Activated CD8-positive, alpha-beta memory T cell treated with anti-CD3 and anti-CD28 coated beads, Interleukin-2, amount 50 U/mL, for 24 hours (primary cell): ENCODE data around the gene TUBB4B.

ENCODE experiments used
- DNase-seq: peaks from one replicate; pipeline ENCODE4 v3.0.0-alpha.2; 2020; ENCODE audit errors: extremely low read depth

TUBB4B gene

DNA sequence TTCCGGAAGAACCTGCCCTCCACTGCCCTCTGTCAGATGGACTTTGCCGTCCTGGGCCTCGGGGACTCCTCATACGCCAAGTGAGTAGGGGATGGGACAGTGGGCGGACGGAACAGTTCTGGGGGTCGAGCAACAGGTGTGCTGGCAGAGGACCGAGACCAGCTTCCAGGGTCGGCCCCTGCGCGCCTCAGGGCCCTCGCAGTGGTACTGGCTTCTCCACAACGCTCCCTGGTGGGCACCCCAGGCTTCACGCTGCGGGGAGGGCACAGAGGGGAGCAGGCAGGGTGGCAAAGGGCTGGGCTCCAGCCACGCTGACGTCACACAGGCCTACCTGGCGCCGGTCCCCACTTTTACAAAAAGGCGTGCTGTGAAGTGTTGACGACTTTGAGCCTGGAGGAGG, 28.6 kb upstream of the TUBB4B start:
- no peak for DNase-seq

DNA sequence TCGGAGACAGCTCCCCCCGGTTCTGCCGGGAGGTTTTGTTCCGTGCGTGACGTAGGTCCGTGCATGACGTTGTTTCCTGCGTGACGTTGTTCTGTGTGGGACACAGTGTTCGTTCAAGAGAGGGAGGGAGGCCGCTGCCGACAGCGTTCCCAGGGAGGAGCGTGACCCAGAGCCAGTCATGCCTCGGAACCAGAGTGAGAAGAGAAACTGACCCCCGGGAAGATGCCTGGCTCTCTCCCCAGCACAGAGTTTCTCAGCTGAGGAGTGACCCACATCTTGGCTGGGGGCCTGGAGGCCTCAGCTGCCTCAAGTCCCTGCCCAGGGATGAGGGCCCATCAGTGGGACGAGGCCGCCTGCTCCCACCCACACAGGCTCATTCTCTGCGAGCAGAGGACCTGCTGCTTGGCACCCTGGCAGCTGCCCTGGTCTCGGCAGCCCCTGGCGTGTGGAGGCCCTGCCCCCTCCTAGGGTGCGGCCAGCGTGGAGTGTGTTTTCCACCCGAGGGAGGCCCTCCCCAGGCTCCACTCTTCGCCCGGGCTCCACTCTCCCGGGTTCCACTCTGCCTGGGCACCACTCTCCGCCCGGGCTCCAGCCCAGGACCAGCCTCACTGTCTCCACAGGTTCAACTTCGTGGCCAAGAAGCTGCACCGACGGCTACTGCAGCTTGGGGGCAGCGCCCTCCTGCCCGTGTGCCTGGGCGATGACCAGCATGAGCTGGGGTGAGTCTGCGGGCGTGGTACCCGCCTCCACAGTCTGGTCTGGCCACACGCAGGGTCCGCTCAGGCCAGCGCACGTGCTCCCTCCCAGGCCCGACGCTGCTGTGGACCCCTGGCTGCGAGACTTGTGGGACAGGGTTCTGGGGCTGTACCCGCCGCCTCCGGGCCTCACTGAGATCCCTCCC, 27.7 kb upstream of the TUBB4B start:
- no peak for DNase-seq

DNA sequence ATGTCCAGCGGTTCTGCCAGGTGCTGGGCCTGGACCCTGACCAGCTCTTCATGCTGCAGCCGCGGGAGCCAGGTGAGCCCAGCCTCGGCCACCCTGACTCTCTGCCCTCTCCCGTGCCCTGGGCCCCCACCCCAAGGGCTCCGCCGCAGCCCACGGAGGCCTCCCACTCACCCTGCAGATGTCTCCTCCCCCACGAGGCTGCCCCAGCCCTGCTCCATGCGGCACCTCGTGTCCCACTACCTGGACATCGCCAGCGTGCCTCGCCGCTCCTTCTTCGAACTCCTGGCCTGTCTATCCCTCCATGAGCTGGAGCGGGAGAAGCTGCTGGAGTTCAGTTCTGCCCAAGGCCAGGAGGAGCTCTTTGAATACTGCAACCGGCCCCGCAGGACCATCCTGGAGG, 26.5 kb upstream of the TUBB4B start:
- no peak for DNase-seq

DNA sequence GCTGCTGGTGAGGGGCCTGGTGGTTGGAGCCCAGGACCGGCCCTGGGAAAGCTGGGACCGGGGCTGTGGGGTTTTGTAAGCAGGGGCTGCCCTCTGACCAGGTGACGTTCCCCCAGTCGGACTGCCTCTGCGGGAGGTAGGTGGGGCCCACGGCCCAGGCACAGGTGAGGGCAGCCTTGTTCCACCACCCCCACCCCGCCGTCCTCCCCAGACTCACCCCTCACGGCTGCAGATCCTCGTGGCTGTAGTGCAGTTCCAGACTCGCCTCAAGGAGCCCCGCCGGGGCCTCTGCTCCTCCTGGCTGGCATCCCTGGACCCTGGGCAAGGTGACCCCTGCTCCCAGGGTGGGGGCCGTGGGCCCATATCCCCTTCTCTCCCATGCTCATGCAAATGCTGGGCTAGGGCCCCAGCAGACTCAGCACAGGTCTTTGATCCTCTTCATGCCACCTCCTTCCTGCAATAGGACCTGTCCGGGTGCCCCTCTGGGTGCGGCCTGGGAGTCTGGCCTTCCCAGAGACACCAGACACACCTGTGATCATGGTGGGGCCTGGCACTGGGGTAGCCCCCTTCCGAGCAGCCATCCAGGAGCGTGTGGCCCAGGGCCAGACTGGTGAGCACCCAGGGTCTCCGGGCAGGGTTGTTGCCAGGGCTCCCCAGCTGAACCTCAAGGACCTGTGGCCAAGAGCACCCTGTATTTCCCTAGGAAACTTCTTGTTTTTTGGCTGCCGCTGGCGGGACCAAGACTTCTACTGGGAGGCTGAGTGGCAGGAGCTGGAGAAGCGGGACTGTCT, 25.7 kb upstream of the TUBB4B start:
- no peak for DNase-seq

DNA sequence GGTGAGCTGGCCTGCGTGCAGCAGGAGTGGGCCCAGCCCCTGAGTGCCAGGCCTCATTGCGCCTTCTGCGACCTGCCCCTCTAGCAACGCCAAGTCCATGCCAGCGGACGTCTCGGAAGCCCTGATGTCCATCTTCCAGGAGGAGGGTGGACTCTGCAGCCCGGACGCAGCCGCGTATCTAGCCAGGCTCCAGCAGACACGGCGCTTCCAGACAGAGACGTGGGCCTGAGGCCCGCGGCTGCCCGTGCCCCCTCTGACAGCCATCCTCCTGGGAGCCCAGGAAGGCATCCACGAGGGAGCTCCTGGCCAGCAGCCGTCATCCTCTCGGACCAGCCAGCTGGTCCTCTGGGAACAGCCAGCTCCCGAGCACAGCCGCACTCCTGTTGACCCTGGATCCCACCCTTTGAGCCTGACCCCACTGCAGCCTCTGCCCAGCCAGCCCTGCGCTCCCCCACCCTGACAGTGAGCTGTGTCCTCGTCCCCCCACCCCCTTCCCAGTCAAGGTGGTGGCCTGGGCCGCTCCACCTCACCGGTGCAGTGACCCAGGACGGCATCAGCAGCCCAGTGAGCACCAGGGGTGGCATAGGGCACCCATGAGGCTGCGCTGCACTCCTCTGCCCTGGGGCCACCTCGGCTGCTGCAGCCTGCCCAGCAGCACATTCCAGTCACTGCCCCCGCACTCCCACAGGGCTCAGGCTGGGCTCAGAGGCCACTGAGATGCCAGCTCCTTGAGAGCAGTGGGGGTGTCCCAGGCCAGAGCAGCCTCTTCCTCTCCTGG, 24.7 kb upstream of the TUBB4B start:
- no peak for DNase-seq

DNA sequence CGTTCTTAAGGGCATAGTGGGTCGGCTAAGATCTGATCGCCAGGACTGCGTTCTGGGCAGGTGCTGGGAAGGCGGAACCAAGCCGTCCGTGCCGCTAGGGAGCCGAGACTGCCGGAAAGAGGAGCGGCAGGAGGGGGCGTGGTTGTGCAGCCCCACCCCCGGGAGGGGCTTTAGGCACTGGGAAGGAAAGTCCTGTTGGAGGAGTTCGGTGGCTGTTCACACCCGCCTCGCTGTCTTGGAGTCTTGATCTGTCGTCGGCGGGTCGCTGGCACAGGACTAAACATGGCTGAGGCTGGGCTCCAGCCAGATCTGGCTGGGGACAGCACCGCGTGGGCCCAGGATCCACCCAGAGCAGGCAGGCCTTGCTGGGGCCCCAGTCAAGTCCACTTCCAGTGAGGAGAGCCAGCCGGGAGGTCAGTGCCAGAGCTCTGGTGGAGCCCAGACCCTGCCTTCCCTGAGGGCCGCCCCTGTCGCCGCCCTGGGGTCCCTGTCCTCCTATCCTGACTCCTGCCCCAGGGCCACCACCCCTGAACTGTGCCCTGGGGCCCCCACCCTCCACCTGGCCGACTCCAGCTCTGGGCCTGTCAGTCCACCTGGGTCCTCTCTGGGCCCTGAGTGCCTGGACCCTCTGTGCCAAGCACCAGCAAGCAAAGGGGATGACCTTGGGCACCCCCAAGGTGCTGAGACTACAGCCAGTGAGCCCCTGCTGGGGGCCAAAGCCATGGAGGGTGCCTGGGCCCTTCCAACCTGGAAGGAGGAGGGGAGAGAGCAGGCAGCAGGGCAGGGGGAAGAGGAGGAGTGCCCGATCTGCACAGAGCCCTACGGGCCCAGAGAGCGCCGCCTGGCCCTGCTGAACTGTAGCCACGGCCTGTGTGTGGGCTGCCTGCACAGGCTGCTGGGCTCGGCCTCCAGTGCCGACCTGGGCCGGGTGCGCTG, 23.5 kb upstream of the TUBB4B start:
- DNase-seq: no peak

DNA sequence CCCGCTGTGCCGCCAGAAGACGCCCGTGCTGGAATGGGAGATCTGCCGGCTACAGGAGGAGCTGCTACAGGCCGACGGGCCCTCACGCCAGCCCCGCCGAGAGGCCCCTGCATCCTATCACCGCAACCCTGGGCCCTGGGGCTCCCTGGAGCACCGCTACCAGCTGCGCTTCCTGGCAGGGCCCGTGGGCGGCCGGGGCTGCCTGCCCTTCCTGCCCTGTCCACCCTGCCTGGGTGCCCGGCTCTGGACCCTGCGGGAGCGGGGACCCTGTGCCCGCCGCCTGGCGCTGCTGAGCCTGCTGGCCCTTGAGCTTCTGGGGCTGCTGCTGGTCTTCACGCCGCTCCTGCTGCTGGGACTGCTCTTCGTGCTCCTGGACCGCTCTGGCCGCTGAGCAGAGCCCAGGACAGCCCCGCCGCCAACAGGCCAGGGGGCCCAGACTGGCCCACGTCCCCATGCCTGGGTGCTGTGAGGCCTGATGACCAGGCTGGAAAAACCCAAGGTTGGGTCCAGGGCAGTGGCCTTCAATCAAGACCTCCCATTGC, 22.8 kb upstream of the TUBB4B start:
- DNase-seq: no peak

DNA sequence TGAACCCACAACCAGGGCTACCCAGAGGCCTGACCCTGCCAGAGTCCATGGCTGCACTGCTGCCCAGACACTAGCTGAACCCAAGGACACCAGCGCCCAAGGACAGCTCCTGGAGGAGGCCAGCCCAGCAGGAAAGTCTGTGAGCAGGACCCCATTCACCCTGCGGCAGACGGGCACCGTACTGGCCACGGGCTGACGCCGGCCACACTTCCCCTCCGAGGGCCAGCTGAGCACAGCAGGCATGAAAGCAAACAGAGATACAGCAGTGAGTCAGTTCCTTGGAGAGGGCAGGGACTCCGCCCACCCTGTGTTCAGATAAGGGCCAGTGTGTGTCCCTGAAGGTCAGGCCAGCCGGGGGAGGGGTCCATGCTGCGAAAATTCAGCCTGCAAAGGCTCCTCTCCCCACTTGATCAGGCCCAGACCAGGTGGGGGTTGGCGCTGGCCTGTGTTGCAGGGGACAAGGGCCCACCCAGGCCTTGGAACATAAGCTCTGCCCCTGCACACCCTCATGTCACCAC, 22.3 kb upstream of the TUBB4B start:
- no peak for DNase-seq

DNA sequence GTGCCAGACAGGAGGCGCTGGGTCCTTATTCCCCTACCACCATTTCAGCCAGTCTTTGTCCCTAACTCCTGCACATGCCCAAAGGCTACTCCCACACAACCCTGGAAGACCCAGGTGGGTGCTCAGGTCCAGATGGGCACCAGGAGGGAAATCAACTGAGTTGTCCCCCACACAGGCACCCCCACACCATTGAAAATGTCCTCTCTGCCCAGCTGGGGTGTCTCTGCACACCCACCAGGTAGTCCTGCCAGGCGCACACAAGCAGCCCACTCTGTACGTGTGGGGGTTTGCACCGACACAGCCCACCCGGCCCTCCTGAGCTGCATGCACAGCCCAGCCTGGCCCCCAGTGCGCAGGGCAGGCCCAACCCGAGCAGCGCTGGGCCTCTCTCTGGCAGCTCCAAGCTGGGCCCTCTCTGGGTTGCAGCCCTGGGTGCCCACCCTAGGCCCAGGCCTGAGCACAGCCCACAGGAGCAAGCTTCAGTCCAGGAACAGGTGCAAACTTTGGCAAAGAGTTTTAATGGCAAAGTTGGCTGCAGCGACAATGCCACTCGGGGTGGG, 21.2 kb upstream of the TUBB4B start:
- no peak for DNase-seq

DNA sequence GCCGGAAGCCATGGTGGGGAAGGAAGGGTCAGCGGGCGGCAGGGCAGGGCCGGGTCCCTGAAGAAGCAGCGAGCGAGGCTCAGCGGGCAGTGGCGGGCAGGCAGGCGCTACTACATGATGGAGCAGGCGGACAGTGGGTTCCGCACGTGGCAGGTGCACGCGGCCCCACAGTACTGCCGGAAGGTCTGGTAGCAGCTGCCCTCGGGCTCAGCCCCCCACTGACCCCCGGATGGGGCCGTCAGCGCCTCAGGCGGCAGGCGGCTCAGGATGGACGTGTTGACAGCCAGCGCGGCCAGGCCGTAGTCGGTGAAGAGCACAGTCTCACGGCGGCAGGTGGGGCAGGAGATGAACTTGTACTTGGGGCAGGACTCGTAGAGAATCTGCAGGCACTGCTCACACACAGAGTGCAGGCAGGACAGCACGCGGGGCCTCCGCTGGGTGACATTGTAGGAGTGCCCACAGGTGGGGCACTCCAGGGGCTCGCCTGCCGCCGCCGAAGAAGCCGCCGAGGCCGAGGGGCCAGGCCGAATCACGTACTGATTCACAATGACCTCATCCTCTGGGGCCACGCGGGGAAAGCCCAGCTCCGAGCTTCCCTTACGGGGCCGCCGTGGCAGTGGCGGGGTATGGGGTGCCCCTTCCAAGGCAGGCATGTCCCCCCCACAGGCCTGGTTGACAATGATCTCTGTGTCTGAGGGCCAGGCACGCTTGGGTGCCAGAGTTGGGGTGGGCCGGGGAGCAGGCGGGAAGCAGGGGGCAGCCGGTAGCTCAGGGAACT, 20.6 kb upstream of the TUBB4B start:
- DNase-seq: no peak

DNA sequence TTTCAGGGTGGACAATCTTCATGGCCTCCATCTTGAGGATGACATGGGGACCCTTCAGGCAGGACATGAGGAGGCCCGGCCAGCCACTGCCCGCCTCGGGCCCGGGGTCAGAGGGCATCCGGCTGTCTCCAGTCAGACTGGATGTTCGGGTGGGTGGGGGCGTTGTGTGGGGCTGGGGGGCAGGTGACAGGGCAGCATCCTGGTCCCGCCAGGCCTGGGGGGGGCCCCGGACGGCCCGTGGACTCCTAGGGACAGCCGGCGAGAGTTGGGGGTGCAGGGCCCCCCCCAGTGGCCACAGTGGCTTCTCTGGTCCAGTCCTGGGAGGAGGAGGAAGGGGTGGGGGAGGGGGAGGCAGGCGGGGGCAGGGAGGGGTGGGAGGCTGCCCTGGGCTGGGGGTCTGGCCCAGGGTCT, 20.0 kb upstream of the TUBB4B start:
- no peak for DNase-seq

DNA sequence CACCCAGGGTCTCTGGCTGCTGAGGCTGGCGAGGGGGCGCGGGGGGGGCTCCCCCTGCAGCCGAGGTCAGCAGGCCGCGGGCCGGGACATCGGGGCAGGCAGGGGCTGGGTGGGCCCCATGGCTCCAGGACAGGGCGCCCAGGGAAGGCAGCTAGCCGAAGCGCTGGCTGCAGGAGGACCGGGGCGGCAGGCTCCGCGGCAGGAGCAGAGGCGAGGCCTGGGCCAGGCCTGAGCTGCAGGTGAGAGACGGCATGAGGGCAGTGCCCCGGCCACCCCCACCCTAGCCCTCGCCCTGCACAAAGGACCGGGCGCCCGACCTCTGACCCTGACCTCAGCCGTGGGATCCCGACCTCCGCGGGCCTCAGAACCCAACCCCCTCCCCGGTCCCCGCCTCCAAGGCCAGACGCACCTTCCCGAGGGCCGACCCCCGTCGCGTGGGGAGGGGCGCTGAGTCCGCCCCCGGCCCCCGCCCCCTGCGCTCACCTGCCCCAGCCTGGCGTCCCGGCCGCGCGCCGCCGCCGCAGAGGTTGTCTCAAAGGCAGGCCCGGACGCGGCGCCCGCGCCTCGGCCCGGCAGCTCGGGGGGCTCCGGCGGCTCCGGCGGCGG, 19.5 kb upstream of the TUBB4B start:
- no peak for DNase-seq

DNA sequence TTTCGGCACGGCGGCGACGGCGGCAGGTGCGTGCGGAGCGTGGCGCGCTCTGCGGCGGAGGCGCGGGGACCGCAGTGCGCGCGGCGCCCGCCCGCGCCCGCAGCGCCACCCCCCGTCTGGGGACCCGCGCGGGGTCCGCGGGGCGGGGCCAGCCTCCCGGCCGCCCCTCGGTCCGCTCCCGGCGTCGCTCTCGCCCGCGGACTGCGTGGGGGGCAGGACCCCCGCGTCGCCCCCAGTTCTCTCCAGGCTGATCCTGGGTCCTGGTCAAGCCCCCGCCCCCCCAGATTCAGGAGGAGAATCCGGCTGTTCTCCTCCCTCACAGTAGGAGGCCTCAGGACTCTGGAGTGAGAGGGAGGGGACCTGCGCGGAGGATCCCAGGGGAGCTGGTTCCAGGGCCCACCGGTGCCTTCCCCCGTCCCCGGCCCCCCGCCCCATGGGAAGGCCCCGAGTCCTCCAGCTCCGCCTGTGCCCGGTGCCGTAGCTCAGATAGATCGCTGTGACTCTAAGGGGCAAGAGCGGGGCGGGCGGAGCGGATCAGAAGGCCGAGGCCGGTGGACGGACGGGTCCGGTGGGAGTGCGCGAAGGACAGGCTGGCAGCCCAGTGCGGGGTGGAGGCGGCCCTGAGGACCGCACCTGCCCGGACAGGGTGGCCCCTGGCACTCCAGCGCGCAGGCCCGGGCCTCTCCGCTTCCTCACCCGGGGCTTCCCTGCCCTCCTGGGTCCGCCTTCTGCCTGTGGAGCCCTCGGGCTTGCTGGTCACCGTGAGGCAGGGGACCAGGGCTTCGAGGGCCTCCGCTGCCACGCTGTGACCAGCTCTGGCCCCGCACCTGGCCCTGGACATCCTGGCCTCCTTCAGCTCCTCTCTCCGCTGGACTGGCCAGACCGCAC, 18.7 kb upstream of the TUBB4B start, which contains the start of gene RNF208:
Gene RNF208, minus strand, starts transcription at position 51 of the 888 bp plus-strand sequence. CDS start 1,028 bp downstream, outside the sequence.
- DNase-seq: no peak

DNA sequence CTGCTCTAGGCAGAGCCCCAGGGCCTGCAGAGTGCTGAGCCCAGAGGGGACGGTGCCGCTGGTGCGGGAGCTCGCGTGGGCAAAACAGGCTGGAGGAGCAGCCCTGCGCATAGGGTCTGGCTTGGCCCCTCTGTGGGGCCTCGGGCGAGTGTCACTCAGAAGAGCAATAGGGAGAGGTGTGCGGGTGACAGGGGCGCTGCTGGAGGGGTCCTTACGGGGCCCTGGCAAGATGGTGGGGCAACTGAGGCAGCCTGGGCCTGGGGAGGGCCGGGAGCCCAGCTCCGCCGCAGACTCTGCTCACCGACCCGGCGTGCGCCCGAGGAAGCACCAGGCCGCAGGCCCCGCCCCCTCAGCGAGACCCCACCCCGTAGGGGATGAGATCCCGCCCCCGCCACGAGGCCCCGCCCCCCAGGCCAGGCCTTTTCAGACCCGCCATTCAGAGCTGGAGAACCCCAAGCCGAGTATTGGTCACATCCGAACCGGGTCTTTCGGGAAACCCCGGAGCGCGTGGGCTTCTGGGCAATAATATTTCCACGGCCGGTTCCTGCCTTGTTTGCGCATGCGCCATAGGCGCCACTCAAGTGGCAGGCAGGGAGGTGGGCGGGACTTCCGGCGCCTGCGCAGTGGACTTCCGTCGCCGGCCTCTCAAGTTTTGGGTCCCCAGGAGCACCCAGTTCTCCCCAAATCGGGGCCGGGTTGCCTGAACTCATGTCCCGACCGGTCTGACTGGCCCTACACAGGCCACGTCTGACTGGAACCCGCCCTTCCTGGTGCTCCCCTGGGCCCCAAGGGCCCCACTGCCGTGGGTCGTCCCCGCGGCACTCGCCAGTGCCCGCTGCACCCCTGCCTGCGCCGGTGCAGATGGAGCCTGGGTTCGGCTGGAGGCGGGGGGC, 17.8 kb upstream of the TUBB4B start:
- DNase-seq: peak; percentile 95

DNA sequence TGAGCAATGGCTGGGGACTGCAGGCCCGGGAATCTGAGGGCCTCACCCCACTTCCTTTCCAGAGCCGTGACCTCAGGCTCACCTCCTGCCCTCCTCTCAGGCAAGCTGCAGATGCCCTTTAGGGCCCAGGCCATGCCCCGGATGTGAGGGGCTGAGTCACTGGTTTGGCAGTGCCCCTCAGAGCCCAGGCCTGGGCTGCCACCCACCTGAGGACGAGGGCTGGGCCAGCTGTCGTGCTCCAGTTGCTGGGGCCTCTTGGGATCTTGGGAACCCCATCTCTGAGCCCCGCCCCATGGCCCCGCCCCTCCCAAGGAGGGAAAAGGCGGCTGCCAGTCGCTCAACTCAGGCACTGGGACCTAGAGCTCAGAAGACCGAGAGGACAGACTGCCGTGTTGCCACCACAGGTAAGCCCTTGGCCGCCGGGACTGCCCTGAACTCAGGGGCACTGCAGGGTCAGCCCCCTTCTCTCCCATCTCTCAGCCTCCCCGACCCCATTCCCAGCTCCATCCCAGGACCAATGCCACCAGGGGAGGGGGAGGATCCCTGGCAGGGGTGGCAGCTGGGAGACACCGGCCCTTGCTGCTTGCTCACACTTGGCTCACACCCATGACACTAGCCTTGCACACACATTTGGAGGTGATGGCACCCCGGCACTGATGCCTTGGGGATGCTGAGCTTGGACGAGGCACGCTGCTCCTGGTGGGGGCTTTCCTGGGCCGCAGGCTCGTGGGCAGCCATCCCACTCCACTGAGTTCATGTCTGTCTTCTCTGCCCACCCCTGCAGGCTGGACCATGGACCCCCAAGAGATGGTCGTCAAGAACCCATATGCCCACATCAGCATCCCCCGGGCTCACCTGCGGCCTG, 16.0 kb upstream of the TUBB4B start, which contains the start of gene CYSRT1:
Gene CYSRT1, plus strand, starts transcription at position 345 of the 865 bp plus-strand sequence. Its CDS starts 448 bp downstream, at position 793.
- no peak for DNase-seq
